GM13976 (cell line): Measurements from ENCODE around the gene CARD9.

ENCODE experiments used
- DNase-seq: peaks from one replicate; pipeline ENCODE4 v3.0.0; 2012; ENCODE audit warnings: low spot score
- in situ Hi-C: fragments of 300-500 bp; cut with MboI; formaldehyde crosslinking; loops from one replicate; pipeline ENCODE4 v1.12.0; 2022; ENCODE audit warnings: low sequenced_read_pairs, mixed read lengths, inconsistent platforms; ENCODE audit not compliant: unreplicated experiment
- TF ChIP-seq, protein P1 (sequence below): IDR thresholded peaks from 2 replicates; pipeline ENCODE4 v1.5.1; 2012; ENCODE audit warnings: borderline replicate concordance, mild to moderate bottlenecking; ENCODE audit not compliant: insufficient read depth; ENCODE audit errors: extremely low read depth, missing control alignments, control extremely low read depth

The CARD9 gene, protein sequence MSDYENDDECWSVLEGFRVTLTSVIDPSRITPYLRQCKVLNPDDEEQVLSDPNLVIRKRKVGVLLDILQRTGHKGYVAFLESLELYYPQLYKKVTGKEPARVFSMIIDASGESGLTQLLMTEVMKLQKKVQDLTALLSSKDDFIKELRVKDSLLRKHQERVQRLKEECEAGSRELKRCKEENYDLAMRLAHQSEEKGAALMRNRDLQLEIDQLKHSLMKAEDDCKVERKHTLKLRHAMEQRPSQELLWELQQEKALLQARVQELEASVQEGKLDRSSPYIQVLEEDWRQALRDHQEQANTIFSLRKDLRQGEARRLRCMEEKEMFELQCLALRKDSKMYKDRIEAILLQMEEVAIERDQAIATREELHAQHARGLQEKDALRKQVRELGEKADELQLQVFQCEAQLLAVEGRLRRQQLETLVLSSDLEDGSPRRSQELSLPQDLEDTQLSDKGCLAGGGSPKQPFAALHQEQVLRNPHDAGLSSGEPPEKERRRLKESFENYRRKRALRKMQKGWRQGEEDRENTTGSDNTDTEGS

DNA sequence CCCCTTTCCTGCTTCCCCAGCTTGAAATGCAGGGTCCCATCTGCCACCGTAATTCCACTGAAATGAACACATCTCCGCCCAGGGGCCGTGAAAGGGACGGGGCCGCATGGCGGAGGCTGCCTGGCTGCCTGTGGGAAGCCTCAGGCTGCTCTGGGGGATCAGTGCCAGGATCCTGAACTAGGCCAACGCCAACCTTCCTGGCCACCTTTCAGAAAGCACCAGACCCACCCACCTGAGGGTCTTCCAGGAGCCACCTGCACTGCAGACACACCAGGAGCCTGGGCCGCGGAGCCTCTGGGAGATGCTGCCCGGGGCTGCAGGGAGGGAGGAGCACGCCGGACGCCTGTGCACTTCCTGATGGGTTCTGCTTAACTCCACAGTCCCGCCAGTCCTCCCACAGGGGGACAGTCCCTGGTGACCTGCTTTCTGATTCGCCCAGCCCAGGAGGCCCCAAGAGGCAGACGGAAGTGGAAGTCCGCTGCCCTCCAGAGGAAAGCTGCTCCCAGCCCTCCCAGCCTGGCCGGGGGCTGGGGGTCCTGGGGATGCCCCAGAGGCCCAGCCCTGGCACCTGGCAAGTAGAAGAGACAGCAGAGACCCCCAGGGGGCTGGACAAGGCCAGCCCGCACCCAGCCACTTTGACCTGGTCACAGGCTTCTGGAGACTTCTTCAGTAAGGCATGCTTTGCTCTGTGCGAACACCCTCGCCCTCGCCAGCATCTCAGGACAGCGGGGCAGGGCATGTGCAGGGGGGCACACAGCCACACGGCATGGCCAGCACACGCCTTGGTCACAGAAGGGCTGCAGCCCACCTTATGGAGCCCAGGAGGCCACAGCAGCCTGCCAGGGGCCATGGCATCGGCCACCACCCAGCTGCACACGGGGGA is at the start of gene CARD9:
TSS of gene CARD9 (minus strand) at position 370 of the 883 bp plus-strand sequence. CDS start 1,591 bp downstream, outside the sequence.
- peak; percentile 74 for DNase-seq
- in situ Hi-C loops, result no loop called here
- TF ChIP-seq, protein P1, sequence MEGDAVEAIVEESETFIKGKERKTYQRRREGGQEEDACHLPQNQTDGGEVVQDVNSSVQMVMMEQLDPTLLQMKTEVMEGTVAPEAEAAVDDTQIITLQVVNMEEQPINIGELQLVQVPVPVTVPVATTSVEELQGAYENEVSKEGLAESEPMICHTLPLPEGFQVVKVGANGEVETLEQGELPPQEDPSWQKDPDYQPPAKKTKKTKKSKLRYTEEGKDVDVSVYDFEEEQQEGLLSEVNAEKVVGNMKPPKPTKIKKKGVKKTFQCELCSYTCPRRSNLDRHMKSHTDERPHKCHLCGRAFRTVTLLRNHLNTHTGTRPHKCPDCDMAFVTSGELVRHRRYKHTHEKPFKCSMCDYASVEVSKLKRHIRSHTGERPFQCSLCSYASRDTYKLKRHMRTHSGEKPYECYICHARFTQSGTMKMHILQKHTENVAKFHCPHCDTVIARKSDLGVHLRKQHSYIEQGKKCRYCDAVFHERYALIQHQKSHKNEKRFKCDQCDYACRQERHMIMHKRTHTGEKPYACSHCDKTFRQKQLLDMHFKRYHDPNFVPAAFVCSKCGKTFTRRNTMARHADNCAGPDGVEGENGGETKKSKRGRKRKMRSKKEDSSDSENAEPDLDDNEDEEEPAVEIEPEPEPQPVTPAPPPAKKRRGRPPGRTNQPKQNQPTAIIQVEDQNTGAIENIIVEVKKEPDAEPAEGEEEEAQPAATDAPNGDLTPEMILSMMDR, result peak; percentile 13

DNA sequence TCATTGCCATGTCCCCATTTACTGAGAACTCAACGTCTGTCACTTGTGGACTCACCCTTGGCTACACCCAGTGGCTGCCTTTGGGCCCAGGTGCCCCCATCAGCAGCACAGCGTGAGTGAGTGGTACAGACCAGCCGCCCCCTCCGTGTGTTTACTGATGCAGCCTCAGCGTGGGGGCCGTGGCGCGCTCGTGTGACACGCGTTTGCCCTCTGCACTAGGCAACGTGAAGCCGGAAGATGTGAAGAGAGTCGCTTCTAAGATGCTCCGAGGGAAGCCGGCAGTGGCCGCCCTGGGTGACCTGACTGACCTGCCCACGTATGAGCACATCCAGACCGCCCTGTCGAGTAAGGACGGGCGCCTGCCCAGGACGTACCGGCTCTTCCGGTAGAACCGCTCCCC is 49.4 kb upstream of the CARD9 start:
- in situ Hi-C loops, result no loop called here
- TF ChIP-seq, protein P1, result no peak
- DNase-seq, result no peak

DNA sequence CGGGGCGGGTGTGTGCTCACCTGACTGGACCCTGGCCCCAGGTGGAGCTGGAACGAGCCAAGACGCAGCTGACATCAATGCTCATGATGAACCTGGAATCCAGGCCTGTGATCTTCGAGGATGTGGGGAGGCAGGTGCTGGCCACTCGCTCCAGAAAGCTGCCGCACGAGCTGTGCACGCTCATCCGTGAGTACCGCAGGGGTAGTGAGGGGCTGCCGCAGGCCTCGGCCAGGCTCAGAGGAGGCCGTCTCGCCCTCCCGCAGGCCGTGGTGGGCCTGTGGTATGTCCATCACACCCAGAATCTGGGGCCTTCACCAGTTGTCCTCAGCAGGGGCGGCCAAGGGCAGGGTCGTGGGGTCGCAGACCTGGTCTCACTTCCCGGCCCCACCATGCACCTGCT is 48.3 kb upstream of the CARD9 start:
- no peak for DNase-seq
- in situ Hi-C loops, result no loop called here
- TF ChIP-seq, protein P1, result no peak

DNA sequence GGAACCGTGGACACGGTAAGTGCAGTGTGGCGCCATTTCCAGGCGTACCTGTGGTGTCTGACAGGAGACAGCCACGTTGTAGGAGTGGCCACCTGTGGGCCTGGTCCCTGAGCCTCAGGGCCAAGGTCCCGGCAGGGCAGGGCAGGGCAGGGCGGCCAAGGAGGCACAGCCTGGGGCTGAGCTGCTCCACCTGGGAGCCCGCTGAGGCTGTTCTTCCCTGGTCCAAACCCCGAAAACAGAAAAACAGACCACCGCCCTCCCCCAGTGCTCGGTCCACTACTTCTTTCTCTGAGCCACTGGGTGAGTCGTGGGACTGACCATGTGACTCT is 45.6 kb upstream of the CARD9 start:
- TF ChIP-seq, protein P1, result no peak
- in situ Hi-C loops, result no loop called here
- no peak for DNase-seq

DNA sequence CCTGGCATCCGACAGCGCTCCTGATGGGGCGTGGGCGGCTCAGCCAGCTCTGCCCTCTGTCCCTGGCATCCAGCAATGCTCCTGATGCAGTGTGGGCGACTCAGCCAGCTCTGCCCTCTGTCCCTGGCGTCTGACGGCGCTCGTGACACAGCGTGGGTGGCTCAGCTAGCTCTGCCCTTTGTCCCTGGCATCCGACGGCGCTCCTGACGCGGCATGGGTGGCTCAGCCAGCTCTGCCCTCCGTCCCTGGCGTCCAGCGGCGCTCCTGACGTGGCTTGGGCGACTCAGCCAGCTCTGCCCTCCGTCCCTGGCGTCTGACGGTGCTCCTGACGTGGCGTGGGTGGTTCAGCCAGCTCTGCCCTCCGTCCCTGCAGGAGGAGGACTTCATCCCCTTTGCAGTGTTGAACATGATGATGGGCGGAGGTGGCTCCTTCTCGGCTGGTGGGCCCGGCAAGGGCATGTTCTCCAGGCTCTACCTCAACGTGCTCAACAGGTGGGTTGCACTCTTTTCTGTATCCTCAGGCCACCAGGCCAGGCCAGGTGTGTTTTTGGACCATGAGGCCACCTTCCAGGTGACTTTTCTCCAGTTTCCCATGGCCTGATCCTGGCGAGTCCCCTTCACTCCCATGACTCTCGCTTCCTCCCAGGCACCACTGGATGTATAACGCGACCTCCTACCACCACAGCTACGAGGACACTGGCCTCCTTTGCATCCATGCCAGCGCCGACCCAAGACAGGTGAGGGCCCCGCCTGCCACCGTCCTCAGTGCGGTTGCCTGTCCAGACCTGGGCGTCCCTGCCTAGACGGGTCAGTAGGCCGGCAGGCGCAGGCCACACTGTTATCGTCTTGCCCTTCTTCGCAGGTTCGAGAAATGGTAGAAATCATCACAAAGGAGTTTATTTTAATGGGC is 45.0 kb upstream of the CARD9 start:
- no peak for DNase-seq
- in situ Hi-C loops, result no loop called here
- TF ChIP-seq, protein P1, result no peak

DNA sequence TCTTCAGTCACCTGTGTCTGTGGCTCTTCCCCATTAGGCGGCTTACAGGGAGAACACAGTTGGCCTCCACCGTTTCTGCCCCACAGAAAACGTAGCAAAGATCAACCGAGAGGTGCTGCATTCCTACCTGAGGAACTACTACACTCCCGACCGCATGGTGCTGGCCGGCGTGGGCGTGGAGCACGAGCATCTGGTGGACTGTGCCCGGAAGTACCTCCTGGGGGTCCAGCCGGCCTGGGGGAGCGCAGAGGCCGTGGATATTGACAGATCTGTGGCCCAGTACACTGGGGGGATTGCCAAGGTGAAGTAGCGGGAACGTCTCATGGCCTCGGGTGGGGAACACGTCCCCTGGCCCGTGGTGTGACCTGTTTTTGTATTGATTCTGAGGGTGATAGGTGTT is 43.4 kb upstream of the CARD9 start:
- in situ Hi-C loops, result no loop called here
- no peak for DNase-seq
- TF ChIP-seq, protein P1, result no peak
